ENCODE measurements around the gene ECM2.

ECM2 gene

DNA sequence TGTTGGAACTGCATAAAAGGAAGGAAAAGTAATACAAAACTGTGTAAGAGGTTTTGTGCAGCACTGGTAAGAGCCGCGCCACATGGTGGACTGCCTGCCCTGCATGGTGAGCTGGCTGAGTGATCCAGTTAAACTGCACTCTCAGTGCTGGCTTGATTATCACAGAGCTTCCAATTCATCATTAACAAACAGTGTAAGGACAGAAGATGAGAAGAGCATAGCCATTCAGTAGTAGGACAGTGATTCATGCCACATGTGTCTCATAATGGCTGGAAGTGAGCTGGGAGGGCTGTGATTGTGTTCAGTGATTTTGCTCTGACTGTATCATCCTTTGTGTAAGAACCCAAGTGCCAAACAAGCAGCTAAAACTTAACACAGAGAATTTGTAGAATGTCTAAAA is 67.6 kb downstream of the ECM2 start:
- H4K20me1 ChIP-seq (ENCODE audit: low read depth, low read length), result 0 out of 2 replicates have a peak, but pooled peaks cover 3% of the 10 kb centered on the region
- H3K9me3 ChIP-seq (ENCODE audit: insufficient read depth, low read length), result no peaks in the 10 kb centered on the region
- no peaks in the 10 kb centered on the region for H3K9me2 ChIP-seq (replicated peaks; ENCODE audit: insufficient read depth, low read length)
- H3K4me3 ChIP-seq (ENCODE audit: insufficient read depth, low read length, poor library complexity, severe bottlenecking), result no peak overlapping the region
- H3K27me3 ChIP-seq (ENCODE audit: low read length), result no peaks in the 10 kb centered on the region
- no peaks in the 10 kb centered on the region for H3K79me2 ChIP-seq (ENCODE audit: insufficient read depth, low read length)
- no peak overlapping the region for H3K27ac ChIP-seq (ENCODE audit: low read depth, low read length)
- TF ChIP-seq, protein P1, sequence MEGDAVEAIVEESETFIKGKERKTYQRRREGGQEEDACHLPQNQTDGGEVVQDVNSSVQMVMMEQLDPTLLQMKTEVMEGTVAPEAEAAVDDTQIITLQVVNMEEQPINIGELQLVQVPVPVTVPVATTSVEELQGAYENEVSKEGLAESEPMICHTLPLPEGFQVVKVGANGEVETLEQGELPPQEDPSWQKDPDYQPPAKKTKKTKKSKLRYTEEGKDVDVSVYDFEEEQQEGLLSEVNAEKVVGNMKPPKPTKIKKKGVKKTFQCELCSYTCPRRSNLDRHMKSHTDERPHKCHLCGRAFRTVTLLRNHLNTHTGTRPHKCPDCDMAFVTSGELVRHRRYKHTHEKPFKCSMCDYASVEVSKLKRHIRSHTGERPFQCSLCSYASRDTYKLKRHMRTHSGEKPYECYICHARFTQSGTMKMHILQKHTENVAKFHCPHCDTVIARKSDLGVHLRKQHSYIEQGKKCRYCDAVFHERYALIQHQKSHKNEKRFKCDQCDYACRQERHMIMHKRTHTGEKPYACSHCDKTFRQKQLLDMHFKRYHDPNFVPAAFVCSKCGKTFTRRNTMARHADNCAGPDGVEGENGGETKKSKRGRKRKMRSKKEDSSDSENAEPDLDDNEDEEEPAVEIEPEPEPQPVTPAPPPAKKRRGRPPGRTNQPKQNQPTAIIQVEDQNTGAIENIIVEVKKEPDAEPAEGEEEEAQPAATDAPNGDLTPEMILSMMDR (IDR thresholded peaks at IDR 0.05; ENCODE audit: insufficient read depth, low read length, poor library complexity, severe bottlenecking), result no peak
- no peaks in the 10 kb centered on the region for H3F3A ChIP-seq (ENCODE audit: insufficient read depth)
- H2AFZ ChIP-seq (ENCODE audit: low read depth, low read length, severe bottlenecking), result no peak overlapping the region
- H3K4me2 ChIP-seq (ENCODE audit: low read depth, low read length, poor library complexity, severe bottlenecking), result no peak overlapping the region
- no peak overlapping the region for H3K9ac ChIP-seq (ENCODE audit: low read length)
- H3K36me3 ChIP-seq (ENCODE audit: low read length), result no peaks in the 10 kb centered on the region

DNA sequence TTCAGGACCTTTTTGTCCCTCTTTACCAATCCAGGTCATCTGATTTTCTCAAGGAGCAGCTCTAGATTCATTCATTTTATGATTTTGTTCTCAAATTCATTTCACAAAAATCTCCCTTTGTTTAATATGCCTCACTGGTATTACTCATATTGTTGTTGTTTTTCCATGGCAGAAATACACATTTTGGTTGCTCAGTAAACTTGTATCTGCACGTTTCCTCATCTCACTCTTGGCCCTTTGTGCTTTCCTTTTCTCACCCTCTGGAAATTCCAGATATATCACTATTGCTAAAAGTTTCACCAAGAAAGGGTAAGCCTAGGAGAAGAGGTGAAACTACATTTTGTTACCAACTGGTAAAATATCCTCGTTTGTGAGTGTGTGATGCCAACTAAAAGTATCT is 68.3 kb downstream of the ECM2 start:
- Histone ChIP-seq H3K79me2 (ENCODE audit: insufficient read depth, low read length) (no peaks in the 10 kb centered on the region), H3K36me3 (ENCODE audit: low read length) (no peaks in the 10 kb centered on the region), H3K9me3 (ENCODE audit: insufficient read depth, low read length) (no peaks in the 10 kb centered on the region), H2AFZ (ENCODE audit: low read depth, low read length, severe bottlenecking) (no peak overlapping the region), H3F3A (ENCODE audit: insufficient read depth) (no peaks in the 10 kb centered on the region), H3K9ac (ENCODE audit: low read length) (no peak overlapping the region), H3K27ac (ENCODE audit: low read depth, low read length) (no peak overlapping the region), H3K4me2 (ENCODE audit: low read depth, low read length, poor library complexity, severe bottlenecking) (no peak overlapping the region), H4K20me1 (ENCODE audit: low read depth, low read length) (0 out of 2 replicates have a peak, but pooled peaks cover 3% of the 10 kb centered on the region), H3K27me3 (ENCODE audit: low read length) (no peaks in the 10 kb centered on the region), H3K9me2 (replicated peaks; ENCODE audit: insufficient read depth, low read length) (no peaks in the 10 kb centered on the region), H3K4me3 (ENCODE audit: insufficient read depth, low read length, poor library complexity, severe bottlenecking) (no peak overlapping the region)
- TF ChIP-seq EZH2phosphoT487 (conservative IDR thresholded peaks at IDR 0.05; ENCODE audit: low read length), result no peak
- TF ChIP-seq, protein P1 (IDR thresholded peaks at IDR 0.05; ENCODE audit: insufficient read depth, low read length, poor library complexity, severe bottlenecking), result no peak

DNA sequence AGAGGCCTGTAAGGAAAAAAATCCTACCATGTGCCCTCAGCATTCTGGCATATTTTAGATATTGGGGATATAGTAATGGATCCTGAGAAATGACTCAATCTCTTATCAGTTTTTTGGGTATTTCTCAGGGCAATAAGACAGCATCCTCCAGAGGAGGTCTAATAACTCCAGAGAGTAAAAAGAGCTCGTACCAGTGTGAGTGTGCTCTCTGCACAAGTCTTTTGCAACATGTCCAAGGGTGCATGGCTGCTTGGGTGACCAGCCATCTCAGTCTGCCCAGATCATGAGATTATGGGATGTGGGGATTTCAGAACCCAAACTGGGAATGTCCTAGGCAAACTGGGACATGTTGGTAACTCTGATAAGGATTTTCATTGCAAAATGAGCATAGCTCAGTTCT is 68.7 kb downstream of the ECM2 start:
- Histone ChIP-seq H4K20me1 (ENCODE audit: low read depth, low read length) (0 out of 2 replicates have a peak, but pooled peaks cover 3% of the 10 kb centered on the region), H3K79me2 (ENCODE audit: insufficient read depth, low read length) (no peaks in the 10 kb centered on the region), H3K9me3 (ENCODE audit: insufficient read depth, low read length) (no peaks in the 10 kb centered on the region), H3F3A (ENCODE audit: insufficient read depth) (no peaks in the 10 kb centered on the region), H3K27ac (ENCODE audit: low read depth, low read length) (no peak overlapping the region), H3K9me2 (replicated peaks; ENCODE audit: insufficient read depth, low read length) (no peaks in the 10 kb centered on the region), H2AFZ (ENCODE audit: low read depth, low read length, severe bottlenecking) (no peak overlapping the region), H3K4me3 (ENCODE audit: insufficient read depth, low read length, poor library complexity, severe bottlenecking) (no peak overlapping the region), H3K27me3 (ENCODE audit: low read length) (no peaks in the 10 kb centered on the region), H3K4me2 (ENCODE audit: low read depth, low read length, poor library complexity, severe bottlenecking) (no peak overlapping the region), H3K9ac (ENCODE audit: low read length) (no peak overlapping the region), H3K36me3 (ENCODE audit: low read length) (no peaks in the 10 kb centered on the region)
- TF ChIP-seq, protein P1 (IDR thresholded peaks at IDR 0.05; ENCODE audit: insufficient read depth, low read length, poor library complexity, severe bottlenecking), result no peak
- no peak for TF ChIP-seq EZH2phosphoT487 (conservative IDR thresholded peaks at IDR 0.05; ENCODE audit: low read length)

Data from SU-DHL-6 (cell line).